A172 (cell line): ENCODE results near the gene CRAT. TPM values are rescaled to one million over a fixed set of nuclear protein-coding genes. Genes with fewer than 3 reads are reported as not detected.

ENCODE experiments used
- DNase-seq: peaks from one replicate; pipeline ENCODE4 v3.0.0-alpha.2; 2015; ENCODE audit warnings: low spot score
- total RNA-seq: library from RNA; depleted of rRNA; stranded (reverse); fragments of >200 nt; shearing (Covaris generic); gene quantifications from 2 replicates; pipeline ENCODE4 v1.2.3, GENCODE V29; 2014; rRNA removed

Gene CRAT
- 52.7 and 69.4 TPM in 2 replicates for total RNA-seq

DNA sequence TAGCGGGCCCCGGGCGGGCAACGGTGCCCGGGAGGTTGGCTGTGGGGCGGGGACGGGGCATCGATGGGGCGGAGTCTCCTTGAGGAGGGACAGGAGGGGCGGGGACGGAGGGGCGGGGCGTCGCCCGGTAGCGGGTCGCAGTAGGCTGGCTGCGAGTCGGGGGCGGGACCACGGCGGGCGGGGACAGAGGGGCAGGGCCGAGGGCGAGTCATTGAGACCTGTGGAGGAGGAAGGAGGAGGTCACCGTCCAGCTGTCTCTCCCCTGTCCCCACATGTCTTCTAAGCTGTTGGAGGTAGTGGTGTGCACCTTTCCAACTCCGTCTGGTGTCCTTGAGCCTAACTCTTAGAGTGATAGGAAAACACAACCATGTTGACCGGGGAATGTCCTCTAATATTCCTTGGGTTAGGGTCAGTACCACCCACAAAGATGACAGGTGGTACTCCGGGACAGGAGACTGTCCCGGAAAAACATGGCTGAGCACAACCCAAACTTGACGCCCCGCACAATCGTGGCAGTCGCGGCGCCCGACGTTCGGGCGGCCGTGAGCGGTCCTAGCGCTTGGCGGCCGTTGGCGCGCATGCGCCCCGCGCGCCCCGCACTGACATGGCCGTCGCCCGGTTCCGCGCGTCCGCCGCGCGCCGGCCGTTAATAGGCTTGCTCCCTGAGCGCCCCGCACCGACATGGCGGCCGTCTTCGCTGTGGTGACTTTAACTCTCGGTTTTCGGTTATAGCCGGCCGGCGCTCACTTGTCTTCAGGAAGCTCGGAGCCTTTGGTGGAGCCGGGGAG lies at the start of gene CRAT, which contains the start of gene PTPA:
Gene CRAT (minus strand): TSS at position 54 of the 788 bp plus-strand sequence. CDS start 284 bp downstream, outside the sequence.
Gene PTPA (plus strand): TSS at position 676 of the 788 bp plus-strand sequence. CDS start 186 bp downstream, outside the sequence.
- peak; percentile 95 for DNase-seq

GRCh38 chr9:129156163-129156562 lies 45.6 kb upstream of the CRAT start:
- DNase-seq = no peak

DNA sequence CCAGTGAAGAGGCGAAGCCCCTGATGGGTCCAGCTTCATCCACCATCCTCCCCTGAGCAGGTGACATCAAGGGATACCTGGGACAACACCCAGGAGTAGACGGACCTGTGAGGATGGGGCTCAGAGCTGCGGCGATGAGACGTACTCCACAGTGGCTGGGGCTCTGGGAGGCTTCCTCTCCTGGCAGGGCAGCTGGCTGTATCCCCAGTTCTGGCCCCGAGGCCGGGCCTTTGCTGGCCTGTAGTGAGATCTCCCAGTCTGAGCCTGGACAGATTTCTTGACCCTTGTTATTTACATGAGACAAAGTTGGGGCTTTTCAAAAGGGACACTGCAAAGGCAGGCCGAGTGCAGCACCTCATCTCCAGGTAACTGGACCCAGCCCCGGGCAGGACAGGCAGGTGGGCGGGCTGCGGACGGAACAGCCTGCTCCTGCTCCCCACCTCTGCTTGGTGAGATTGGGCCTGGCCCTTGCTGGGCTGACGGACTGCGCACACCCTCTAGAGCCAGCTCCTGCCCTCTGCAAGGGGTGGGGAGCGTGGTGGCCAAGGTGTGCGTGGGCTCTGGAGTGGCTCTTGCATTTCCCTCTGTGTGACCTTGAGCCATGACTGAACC lies 44.4 kb upstream of the CRAT start:
- no peak for DNase-seq

DNA sequence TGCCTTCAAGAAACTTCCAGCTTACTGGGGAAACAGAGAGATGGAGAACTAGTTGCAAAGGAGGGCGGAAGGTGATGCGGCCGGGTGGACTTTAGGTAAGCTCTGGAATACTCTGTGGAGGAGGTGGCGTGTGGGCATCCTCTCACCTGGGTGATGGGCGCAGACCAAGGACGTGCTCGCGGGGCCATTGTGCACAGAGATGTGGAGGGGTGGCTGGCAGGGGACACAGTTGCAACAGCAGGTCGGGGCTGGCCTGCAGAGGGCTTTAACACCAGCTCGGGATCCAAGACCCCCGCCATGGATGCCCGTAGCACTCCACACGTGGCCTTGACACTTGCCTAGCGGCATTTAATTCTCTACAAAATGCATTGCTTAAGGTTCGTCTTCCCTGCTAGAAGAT lies 40.9 kb upstream of the CRAT start:
- no peak for DNase-seq

DNA sequence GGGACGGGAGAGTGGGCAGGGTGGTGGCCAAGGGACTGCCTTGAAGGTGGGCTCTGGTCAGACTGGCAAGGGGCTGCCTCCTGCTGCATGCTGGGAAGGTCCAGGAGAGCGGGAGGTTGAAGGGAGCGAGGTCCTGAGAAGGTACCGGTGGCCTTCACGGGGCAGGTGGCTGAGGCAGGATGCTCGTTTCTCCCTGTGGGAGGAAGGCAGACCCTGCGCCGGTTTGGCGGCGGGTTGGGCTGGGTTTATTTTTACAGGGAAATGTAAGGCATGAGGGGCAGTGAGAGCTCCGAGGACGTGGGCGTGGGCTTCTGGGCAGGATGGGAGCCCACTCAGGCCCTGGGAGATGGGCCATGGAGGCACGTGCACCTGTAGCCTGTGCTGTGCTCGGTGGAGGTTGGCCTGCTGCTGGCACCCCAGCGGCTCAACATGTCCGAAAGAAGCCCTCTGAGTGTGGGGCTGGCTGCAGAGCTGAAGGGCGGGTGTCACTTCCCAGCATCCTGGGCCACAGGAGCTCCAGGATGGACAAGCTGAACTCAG lies 40.1 kb upstream of the CRAT start:
- DNase-seq = no peak

DNA sequence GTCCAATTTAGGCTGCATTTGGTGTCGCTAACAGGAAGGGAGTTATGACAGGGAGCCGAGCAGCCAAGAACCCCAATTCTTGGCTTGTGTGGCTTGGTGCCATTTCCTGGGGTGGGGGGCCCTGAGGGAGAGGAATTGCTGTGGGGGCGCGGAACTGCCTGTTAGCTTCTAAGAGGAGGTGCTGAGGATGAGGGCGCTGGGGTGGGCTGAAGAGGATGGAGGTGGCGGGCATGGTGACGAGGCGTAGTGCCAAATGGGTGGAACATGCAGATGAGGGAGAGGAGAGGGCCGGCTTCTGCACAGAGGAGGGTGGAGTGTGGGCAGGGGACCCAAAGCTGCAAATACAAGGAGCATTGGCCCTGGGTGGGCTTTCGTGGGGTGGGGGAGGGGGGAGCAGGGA lies 39.5 kb upstream of the CRAT start:
- no peak for DNase-seq

DNA sequence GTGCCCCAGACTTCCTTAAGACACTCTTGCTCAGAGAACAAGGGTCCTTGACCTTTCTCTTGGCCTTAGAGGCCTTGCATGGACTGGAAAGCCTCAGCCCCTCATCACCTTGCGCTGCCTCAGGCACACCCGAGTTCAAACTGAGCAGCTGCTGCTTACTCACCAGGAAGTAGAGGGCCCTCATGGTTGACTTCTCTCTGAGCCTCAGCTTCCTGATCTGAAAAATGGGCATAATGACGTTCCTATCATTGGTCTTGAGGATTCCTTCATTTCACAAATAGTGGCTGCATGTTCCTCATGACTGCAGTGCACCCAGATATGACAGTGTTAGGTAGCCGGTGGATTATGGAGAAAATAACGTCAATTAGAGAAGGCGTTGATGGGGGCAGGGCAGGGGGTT lies 38.8 kb upstream of the CRAT start:
- no peak for DNase-seq

GRCh38 chr9:129148463-129149204 lies 38.0 kb upstream of the CRAT start:
- no peak for DNase-seq

GRCh38 chr9:129146441-129146941 lies 35.9 kb upstream of the CRAT start:
- no peak for DNase-seq

GRCh38 chr9:129145841-129146292 lies 35.3 kb upstream of the CRAT start:
- peak; percentile 86 for DNase-seq

GRCh38 chr9:129145316-129145715 lies 34.7 kb upstream of the CRAT start:
- DNase-seq = no peak

- DNase-seq = peak; percentile 95
Measured at GRCh38 chr9:129143031-129143927, 32.7 kb upstream of the CRAT start.

- DNase-seq = no peak
Measured at GRCh38 chr9:129142138-129142935, 31.7 kb upstream of the CRAT start.

GRCh38 chr9:129141066-129142041 lies 30.8 kb upstream of the CRAT start:
- peak; percentile 71 for DNase-seq

DNA sequence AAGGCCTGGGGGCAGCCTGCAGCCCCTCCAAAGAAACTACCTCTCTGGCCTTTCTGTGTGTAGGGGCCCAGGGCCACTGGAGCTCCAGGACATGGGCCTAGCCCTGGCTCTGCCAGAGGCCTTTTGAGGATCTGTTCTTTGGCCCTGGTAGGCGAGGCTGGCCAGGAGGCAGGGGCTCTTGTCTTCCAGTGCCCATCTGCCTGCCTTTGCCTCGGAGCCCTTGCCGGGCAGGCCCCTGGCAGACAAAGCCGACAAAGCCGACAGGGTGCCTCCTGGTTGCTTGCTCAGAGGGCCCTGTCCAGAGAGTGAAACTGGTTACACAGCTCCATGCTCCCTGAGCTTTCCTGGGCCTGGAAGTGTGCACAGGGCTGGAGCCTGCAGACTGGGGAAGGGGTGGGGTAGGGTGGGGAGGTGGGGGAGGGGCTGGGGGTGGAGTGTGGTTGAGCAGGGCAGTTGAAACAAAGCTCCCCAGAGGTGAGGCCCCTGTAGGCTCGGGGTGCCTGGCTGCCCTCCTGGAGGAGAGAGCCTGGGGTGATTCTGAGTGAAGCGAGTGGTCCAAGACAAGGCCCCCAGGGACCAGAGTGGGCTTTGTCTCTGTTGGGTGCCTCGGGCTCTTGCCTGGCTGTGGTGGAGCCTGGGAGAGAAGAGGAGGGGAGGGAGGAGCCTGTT lies 29.9 kb upstream of the CRAT start:
- peak; percentile 38 for DNase-seq

- DNase-seq = peak; percentile 100
Measured at GRCh38 chr9:129139993-129140396, 29.4 kb upstream of the CRAT start.

- peak; percentile 92 for DNase-seq
Measured at GRCh38 chr9:129139233-129139992, 28.8 kb upstream of the CRAT start.
